GM21447 (cell line): ENCODE data around the gene NPM1.

Experiments used
- ATAC-seq: cut with Tn5 transposase; IDR thresholded peaks from one replicate; pipeline ENCODE4 v1.9.1; 2021; ENCODE audit not compliant: unreplicated experiment

NPM1 gene

GRCh38 chr5:171447226-171447625 lies 59.6 kb downstream of the NPM1 start:
- no peak for ATAC-seq

- no peak for ATAC-seq
These were observed 61.8 kb downstream of the NPM1 start for GRCh38 chr5:171449426-171449825.

DNA sequence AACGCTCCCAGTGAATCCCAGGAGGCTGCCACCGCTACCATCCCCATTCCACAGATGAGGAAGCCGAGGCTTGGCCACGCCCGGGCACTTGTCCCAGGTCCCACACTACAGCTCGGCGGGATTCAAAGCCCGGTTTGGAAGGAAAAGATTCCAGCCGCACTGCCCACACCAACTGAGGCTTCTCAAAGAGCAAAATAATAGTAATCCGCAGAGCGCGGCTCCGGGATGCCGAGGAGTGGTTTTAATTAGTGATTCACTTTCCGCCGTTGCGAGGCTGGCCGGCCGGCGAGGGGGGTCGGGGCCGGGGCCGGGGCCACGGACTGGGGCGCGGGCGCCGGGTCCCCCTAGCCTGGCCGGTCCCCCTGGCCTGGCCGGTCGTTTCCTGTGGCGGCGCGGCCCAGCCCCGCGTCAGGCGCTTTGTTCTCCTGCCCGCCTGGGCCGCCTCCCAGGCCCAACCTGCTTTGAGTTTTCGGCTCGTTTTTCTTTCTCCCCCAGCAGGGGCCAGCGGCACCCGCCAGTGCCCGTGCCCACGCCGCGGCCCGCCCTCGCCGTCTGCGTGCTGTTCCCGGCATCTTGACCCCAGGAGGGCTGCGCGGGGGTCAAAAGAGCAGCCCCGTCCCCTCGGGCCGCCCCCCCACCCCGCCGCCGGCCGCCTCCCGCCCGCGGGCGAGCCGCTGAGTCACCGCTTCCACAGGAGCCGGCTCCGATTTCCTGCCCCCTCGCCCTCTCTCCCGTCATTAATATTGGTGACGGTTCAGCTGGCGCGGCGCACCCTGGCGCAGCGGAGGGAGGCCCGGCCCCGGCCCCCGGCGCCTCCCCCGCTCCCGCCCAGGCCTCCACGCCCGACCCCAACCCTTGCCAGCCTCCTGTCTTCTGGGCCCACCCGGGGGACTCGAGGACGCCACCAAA lies 63.0 kb downstream of the NPM1 start:
- no peak for ATAC-seq

- ATAC-seq, result no peak
These were observed 63.8 kb downstream of the NPM1 start for GRCh38 chr5:171451421-171451820.

- ATAC-seq, result no peak
These were observed 65.5 kb downstream of the NPM1 start for GRCh38 chr5:171453056-171453725.

GRCh38 chr5:171453988-171454387 lies 66.3 kb downstream of the NPM1 start:
- no peak for ATAC-seq

GRCh38 chr5:171454549-171454948 lies 66.9 kb downstream of the NPM1 start:
- ATAC-seq, result no peak

DNA sequence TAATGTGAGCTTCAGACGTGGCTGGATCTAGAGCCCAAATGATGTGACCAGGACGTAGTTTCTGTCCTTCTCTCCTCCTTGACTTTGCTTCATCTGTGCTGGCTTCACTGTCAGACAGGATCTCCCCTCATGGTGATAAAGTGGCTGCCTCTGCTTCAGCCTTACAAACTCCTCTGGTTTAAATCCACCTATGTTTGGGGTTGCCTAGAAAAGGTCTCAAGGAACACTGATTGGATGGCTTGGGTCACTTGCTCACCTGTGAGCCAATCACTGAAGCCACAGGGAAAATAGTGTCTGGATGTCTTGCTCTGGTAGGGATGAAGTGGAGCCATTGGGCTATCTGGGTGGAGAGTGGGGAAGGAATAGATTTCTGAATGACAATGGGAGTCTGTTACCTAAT lies 67.9 kb downstream of the NPM1 start:
- ATAC-seq, result no peak

DNA sequence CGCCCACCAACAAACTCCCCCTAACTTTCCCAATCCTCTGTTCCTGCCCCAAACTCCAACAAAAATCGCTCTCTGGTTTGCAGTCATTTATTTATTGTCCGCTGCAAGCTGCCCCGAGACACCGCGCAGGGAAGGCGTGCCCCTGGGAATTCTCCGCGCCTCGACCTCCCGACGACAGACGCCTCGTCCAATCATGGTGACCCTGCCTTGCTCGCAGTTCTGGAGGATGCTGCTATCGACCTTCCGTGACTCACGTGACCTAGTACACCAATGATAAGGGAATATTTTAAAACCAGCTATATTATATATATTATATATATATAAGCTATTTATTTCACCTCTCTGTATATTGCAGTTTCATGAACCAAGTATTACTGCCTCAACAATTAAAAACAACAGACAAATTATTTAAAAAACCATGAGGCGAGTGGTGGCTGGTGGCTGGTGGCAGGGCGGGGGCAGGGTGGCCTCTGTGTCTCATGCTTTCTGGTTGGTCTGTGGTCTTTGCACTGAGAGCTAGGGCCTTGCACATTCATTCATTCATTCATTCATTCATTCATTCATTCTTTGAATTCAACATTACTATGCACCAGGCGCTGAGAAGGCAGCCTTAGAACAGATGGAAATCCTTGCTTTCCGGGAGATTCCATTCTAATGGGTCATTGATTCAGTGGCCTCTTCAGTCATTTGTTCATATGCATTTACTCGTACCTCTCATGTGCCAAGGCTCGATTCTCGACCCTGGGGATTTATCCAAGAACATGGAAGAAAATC lies 69.7 kb downstream of the NPM1 start:
- ATAC-seq, result no peak

GRCh38 chr5:171459839-171460238 lies 72.2 kb downstream of the NPM1 start:
- no peak for ATAC-seq
